Mesodermal cell (in vitro differentiated cells): Measurements from ENCODE around the gene TBL2.
A peak's percentile ranks its signal among the peaks of the same experiment; 100 is the strongest.
"Not testable (repeated sequence)": the region's sequence is repeated elsewhere in the genome, so short reads cannot be mapped to it uniquely, and the experiment has no call there.

Source experiments
- H3K27ac ChIP-seq: 2 replicates; pipeline ENCODE4 v1.7.0; 2013; ENCODE audit warnings: mild to moderate bottlenecking, low read depth, low read length, moderate library complexity; ENCODE audit not compliant: severe bottlenecking
- H3K36me3 ChIP-seq: 2 replicates; pipeline ENCODE4 v1.7.1; 2013; ENCODE audit warnings: mild to moderate bottlenecking, low read length, moderate library complexity; ENCODE audit not compliant: control insufficient read depth, insufficient read depth
- H3K4me1 ChIP-seq: one replicate; pipeline ENCODE4 v1.7.1; 2013; ENCODE audit warnings: mild to moderate bottlenecking, low read length; ENCODE audit not compliant: insufficient read depth, control insufficient read depth, poor library complexity, severe bottlenecking
- H3K4me3 ChIP-seq: 2 replicates; pipeline ENCODE4 v1.7.0; 2013; ENCODE audit warnings: low read length, control low read depth, mild to moderate bottlenecking; ENCODE audit not compliant: insufficient read depth, poor library complexity, severe bottlenecking; ENCODE audit errors: extremely low read depth
- H3K9me3 ChIP-seq: 2 replicates; pipeline ENCODE4 v1.7.1; 2013; ENCODE audit warnings: mild to moderate bottlenecking, low read length, moderate library complexity; ENCODE audit not compliant: control insufficient read depth
- WGBS, 2 experiments: methylation state at CpG; one replicate each; pipeline ENCODE4 v1.1.5; 2013; ENCODE audit warnings: missing lambda C conversion rate in 2 of 2; ENCODE audit not compliant: insufficient coverage in 2 of 2; 5-methylcytosine and 5-hydroxymethylcytosine counted together

Gene TBL2

DNA sequence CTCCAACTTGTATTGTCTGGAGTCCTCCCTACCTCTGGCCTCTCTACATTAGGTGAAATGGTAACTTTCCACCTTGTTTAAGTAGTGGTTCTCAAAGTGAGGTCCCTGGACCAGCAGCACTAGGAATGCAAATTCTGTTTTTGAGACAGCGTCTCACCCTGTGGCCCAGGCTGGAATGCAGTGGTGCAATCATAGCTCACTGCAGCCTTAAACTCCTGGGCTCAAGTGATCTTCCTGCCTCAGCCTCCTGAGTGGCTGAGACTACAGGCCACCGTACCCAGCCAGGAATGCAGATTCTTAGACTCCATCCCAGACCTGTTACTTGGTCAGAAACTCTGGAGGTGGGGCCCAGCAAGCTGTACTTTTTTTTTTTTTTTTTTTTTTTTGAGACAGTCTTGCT, 6.8 kb upstream of the TBL2 start:
- Histone ChIP-seq H3K36me3 (no peaks in the 10 kb centered on the region), H3K4me1 (peaks cover 13% of the 10 kb centered on the region), H3K9me3 (no peaks in the 10 kb centered on the region), H3K4me3 (no peak overlapping the region), H3K27ac (no peak overlapping the region)
- 56 to 60% methylated on average over 1 to 2 of the region's 2 CpGs for WGBS, 2 experiments

DNA sequence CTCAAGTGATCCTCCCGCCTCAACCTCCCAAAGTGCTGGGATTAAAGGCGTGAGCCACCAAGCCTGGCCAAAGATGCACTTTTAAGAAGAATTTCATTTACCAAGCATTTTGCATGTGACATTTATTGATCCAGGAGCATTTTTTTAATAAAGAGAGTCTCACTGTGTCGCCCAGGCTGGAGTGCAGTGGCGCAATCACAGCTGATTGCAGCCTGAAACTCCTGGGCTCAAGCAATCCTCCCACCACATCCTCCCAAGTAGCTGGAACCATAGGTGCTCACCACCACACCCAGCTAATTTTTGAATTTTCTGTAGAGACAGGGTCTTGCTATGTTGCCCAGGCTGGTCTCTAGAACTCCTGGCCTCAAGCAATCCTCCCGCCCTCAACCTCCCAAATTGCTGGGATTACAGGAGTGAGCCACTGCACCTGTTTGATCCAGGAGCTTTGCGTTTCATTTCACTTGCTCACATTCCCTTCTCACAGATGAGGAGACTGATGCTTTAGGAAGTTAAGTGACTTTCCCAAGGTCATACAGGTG, 4.4 kb upstream of the TBL2 start:
- H3K4me3 ChIP-seq = no peak overlapping the region
- WGBS, 2 experiments = 94 to 96% methylated on average over 5 of the region's 6 CpGs
- H3K27ac ChIP-seq = no peak overlapping the region
- peaks cover 13% of the 10 kb centered on the region for H3K4me1 ChIP-seq
- no peaks in the 10 kb centered on the region for H3K9me3 ChIP-seq
- H3K36me3 ChIP-seq = peaks cover under 1% of the 10 kb centered on the region

GRCh38 chr7:73581006-73581405, 2.6 kb upstream of the TBL2 start:
- 88 to 98% methylated on average over 5 to 7 of the region's 9 CpGs for WGBS, 2 experiments

DNA sequence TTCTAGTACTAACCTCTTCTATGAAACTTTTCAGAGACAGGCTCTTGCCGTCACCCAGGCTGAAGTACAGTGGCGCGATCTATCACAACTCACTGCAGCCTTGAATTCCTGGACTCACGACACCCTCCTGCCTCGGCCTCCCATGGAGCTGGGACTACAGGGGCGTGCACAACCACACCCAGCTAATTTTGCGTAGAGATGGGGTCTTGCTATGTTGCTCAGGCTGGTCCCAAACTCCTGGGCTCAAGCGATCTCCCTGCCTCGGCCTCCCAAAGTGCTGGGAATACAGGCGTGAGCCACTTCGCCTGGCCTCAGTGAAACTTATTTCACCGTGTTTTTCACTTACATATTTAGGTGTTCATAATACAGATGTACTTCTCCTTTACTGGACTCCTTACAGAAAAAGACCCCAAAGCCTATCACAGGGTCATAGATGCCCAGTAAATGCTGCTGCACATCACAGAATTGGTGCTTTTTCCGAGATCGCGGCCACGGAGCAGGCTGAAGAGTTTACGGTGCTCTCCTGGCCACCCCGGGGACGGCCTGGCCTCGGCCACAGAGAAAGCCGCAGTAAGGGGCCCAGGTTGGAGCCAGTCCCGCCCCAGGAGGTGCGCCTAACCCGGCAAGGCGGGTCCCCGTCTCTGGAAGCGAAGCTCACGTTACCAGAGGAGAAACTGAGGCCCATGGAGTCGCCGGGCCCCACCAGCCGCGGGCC, 595 bp downstream of the TBL2 start:
- H3K4me3 ChIP-seq = peak overlapping the region; percentile 82
- WGBS, 2 experiments = 25 to 29% methylated on average over 20 to 23 of the region's 32 CpGs
- H3K27ac ChIP-seq = peak overlapping the region; percentile 86
- no peaks in the 10 kb centered on the region for H3K9me3 ChIP-seq
- H3K36me3 ChIP-seq = peaks cover 39% of the 10 kb centered on the region
- H3K4me1 ChIP-seq = peaks cover 22% of the 10 kb centered on the region

More at GRCh38 chr7:73581006-73581405, 2.6 kb upstream of the TBL2 start:
- not testable (repeated sequence) for H3K4me3 ChIP-seq, H3K9me3 ChIP-seq, H3K27ac ChIP-seq
- Histone ChIP-seq H3K4me1 (peaks cover 22% of the 10 kb centered on the region), H3K36me3 (peaks cover 13% of the 10 kb centered on the region)

DNA sequence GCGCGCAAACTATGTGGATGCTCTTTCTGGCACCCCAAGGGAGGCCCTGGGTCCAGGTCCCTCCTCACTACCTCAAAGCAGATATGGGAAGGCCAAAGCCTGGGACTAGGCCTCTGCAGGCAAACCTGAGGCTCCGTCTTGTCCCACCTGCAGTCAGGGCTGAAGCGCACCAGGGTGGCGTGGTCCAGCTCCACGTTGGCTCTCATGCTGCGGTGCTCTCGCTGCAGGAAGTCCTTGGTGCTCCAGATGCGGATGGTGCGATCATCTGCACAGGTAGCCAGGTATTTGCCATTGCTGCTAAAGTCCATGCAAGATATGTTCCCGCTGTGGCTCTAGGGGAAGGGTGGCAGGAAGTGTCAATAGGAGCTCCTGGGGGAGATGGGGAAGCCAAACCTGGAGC, 4.6 kb downstream of the TBL2 start:
- H3K4me1 ChIP-seq = peaks cover 9% of the 10 kb centered on the region
- H3K9me3 ChIP-seq = no peaks in the 10 kb centered on the region
- H3K4me3 ChIP-seq = no peak overlapping the region
- H3K36me3 ChIP-seq = peaks cover 79% of the 10 kb centered on the region
- no peak overlapping the region for H3K27ac ChIP-seq
- WGBS, 2 experiments = 98% methylated on average over 10 to 11 of the region's 11 CpGs

- Histone ChIP-seq H3K9me3 (no peaks in the 10 kb centered on the region), H3K36me3 (peaks cover 80% of the 10 kb centered on the region), H3K27ac (no peak overlapping the region), H3K4me1 (peaks cover 9% of the 10 kb centered on the region), H3K4me3 (no peak overlapping the region)
- 97 to 98% methylated on average over 8 to 9 of the region's 9 CpGs for WGBS, 2 experiments
Observed at GRCh38 chr7:73573276-73573675, 5.1 kb downstream of the TBL2 start.

DNA sequence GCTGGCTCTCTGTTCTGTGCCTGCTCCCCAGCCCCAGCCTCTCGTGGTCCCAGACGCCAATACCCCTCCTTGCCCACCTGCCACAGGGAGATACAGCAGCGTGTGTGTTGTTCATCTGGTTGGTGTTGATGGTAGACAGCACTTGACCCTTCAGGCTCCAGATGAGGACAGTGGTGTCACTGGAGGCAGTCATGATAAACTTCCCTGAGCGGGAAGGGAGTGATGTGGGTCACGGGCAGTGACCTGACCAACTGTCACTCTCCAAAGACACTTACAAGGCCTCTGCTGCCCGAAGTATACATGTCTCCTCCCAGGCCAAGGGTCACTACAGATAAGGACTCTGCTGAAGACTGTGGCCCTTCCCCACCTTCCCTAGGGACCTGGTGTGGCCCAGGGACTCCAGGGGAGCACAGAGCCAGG, 5.6 kb downstream of the TBL2 start:
- Histone ChIP-seq H3K4me1 (peaks cover 9% of the 10 kb centered on the region), H3K9me3 (no peaks in the 10 kb centered on the region), H3K4me3 (no peak overlapping the region), H3K27ac (no peak overlapping the region), H3K36me3 (peaks cover 79% of the 10 kb centered on the region)
- 93 to 96% methylated on average over 3 to 4 of the region's 6 CpGs for WGBS, 2 experiments

GRCh38 chr7:73570977-73571376, 7.4 kb downstream of the TBL2 start:
- 93 to 98% methylated on average over 10 of the region's 10 CpGs for WGBS, 2 experiments
- peaks cover 67% of the 10 kb centered on the region for H3K36me3 ChIP-seq
- no peaks in the 10 kb centered on the region for H3K9me3 ChIP-seq

GRCh38 chr7:73570521-73570920, 7.9 kb downstream of the TBL2 start:
- peaks cover 64% of the 10 kb centered on the region for H3K36me3 ChIP-seq
- no peaks in the 10 kb centered on the region for H3K9me3 ChIP-seq
- H3K4me3 ChIP-seq = no peak overlapping the region
- WGBS, 2 experiments = 98 to 99% methylated on average over 10 to 22 of the region's 22 CpGs
- H3K4me1 ChIP-seq = no peaks in the 10 kb centered on the region
- H3K27ac ChIP-seq = no peak overlapping the region

More at GRCh38 chr7:73570977-73571376, 7.4 kb downstream of the TBL2 start:
- no peaks in the 10 kb centered on the region for H3K4me1 ChIP-seq
- no peak overlapping the region for H3K27ac ChIP-seq
- H3K4me3 ChIP-seq = no peak overlapping the region

DNA sequence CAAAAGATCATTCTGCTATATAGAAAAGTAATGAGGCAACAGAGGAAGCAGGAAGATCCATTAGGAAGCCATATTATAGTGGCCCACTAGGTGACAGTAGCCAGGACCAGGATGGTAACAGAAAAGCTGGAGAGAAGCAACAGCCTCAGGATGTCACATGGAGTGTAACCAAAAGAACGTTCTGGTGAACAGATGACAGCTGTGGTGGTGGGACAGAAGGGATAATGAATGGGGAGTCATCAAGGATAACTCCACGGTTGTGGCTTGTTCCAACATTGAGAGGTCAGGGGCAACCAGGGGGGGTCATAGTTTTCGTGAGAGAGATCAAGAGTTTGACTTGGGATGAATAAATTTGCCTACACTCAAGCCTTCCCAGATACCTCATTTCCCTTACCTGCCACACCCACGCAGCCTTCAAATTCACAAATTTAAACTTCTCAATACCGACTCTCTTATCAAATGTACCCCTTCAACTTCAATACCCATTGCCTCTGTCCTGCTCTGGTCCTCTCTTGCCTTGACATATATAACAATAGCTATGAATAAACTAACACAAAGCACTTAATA, 9.3 kb downstream of the TBL2 start:
- WGBS, 2 experiments = 89 to 96% methylated on average over 4 to 5 of the region's 5 CpGs
- no peak overlapping the region for H3K4me3 ChIP-seq
- H3K36me3 ChIP-seq = peaks cover 54% of the 10 kb centered on the region
- H3K27ac ChIP-seq = no peak overlapping the region
- H3K9me3 ChIP-seq = no peaks in the 10 kb centered on the region
- peaks cover 4% of the 10 kb centered on the region for H3K4me1 ChIP-seq
